HG03378 (cell line): ENCODE data around the gene GTF2H2.
"Not testable (repeated sequence)": the region's sequence is repeated elsewhere in the genome, so short reads cannot be mapped to it uniquely, and the experiment has no call there.

Experiments
- ATAC-seq: cut with Tn5 transposase; IDR thresholded peaks from one replicate; pipeline ENCODE4 v1.9.1; 2021; ENCODE audit warnings: mild to moderate bottlenecking, moderate library complexity; ENCODE audit not compliant: unreplicated experiment

Gene GTF2H2

GRCh38 chr5:71013575-71013974 lies 53.9 kb downstream of the GTF2H2 start:
- ATAC-seq: no peak

- ATAC-seq: no peak
Measured at GRCh38 chr5:71011194-71011792, 56.2 kb downstream of the GTF2H2 start.

GRCh38 chr5:71006983-71007382 lies 60.5 kb downstream of the GTF2H2 start:
- not testable (repeated sequence) for ATAC-seq
